GM12873 (cell line): ENCODE measurements around the gene CASP2.

Experiments used
- CTCF ChIP-seq: IDR thresholded peaks from 2 replicates; pipeline ENCODE4 v1.5.1; 2012; ENCODE audit warnings: low read depth, mild to moderate bottlenecking, moderate library complexity, low read length, control low read depth; ENCODE audit not compliant: insufficient read depth; ENCODE audit errors: missing control alignments

Gene CASP2

GRCh38 chr7:143269251-143269650, 18.9 kb upstream of the CASP2 start:
- no peak for TF ChIP-seq CTCF

GRCh38 chr7:143271240-143271639, 16.9 kb upstream of the CASP2 start:
- no peak for TF ChIP-seq CTCF

GRCh38 chr7:143272871-143273270, 15.3 kb upstream of the CASP2 start:
- TF ChIP-seq CTCF, result no peak

GRCh38 chr7:143279186-143280098, 8.7 kb upstream of the CASP2 start:
- no peak for TF ChIP-seq CTCF

- no peak for TF ChIP-seq CTCF
These were observed 8.0 kb upstream of the CASP2 start for GRCh38 chr7:143280160-143280559.

GRCh38 chr7:143280566-143280965, 7.6 kb upstream of the CASP2 start:
- TF ChIP-seq CTCF, result no peak

GRCh38 chr7:143281529-143281928, 6.6 kb upstream of the CASP2 start:
- TF ChIP-seq CTCF, result no peak
